Calu3 (cell line): ENCODE measurements around the gene CCER1. TPM values are rescaled to one million over a fixed set of nuclear protein-coding genes. Genes with fewer than 3 reads are reported as not detected.

Experiments
- BruUV-seq: library from RNA; stranded (reverse); fragments of 400-500 nt; replicated peaks from 2 replicates; lab custom pipeline; 2021; lab: Mats Ljungman, UMichigan
- CTCF ChIA-PET: fragments of 300-600 bp; sonication (Branson Sonifier 250); formaldehyde crosslinking; loops from one replicate; lab custom pipeline; 2022; ENCODE audit warnings: antibody characterized with exemption; lab: Charles Lee
- DNase-seq: peaks from one replicate; pipeline ENCODE4 v3.0.0; 2022
- H3K27ac Mint-ChIP-seq: one replicate; pipeline ENCODE4 v1.8.0; 2022; ENCODE audit warnings: mixed read lengths; ENCODE audit not compliant: unreplicated experiment
- H3K27me3 Mint-ChIP-seq: one replicate; pipeline ENCODE4 v1.8.0; 2022; ENCODE audit warnings: mixed read lengths; ENCODE audit not compliant: unreplicated experiment
- H3K36me3 Mint-ChIP-seq: one replicate; pipeline ENCODE4 v1.8.0; 2022; ENCODE audit warnings: mild to moderate bottlenecking, moderate library complexity, mixed read lengths; ENCODE audit not compliant: insufficient read depth, unreplicated experiment
- H3K4me1 Mint-ChIP-seq: one replicate; pipeline ENCODE4 v1.8.0; 2022; ENCODE audit warnings: mild to moderate bottlenecking, low read depth, mixed read lengths; ENCODE audit not compliant: unreplicated experiment
- H3K4me3 Mint-ChIP-seq: one replicate; pipeline ENCODE4 v1.8.0; 2022; ENCODE audit warnings: mild to moderate bottlenecking, low read depth, moderate library complexity, mixed read lengths; ENCODE audit not compliant: unreplicated experiment
- H3K9me3 Mint-ChIP-seq: one replicate; pipeline ENCODE4 v1.8.0; 2022; ENCODE audit warnings: low read depth, mixed read lengths; ENCODE audit not compliant: unreplicated experiment
- CTCF ChIP-seq: fragments of 200-600 bp; IDR thresholded peaks from one replicate; pipeline ENCODE4 v1.8.0; 2022; ENCODE audit warnings: antibody characterized with exemption; ENCODE audit not compliant: unreplicated experiment
- intact Hi-C: fragments of 100-400 bp; cut with micrococcal nuclease; formaldehyde crosslinking; loops from one replicate; pipeline ENCODE4 v1.10.0; 2022; ENCODE audit not compliant: unreplicated experiment
- total RNA-seq: library from RNA; stranded (reverse); gene quantifications from 2 replicates; pipeline ENCODE4 v1.2.3, GENCODE V29; 2022

The CCER1 gene
- total RNA-seq, 1 experiment from 2014 or later = not detected

- Mint-ChIP-seq H3K36me3 (no peaks in the 10 kb centered on the region), H3K4me3 (no peak overlapping the region), H3K9me3 (peaks cover under 1% of the 10 kb centered on the region), H3K27me3 (no peaks in the 10 kb centered on the region), H3K27ac (no peak overlapping the region), H3K4me1 (no peaks in the 10 kb centered on the region)
- intact Hi-C loops = no loop called here
- no TSS peak for BruUV-seq
- no peak for DNase-seq
- no peak for TF ChIP-seq CTCF
- CTCF ChIA-PET = no interaction called here
Measured at GRCh38 chr12:90921536-90921935, 33.4 kb downstream of the CCER1 start.

- Mint-ChIP-seq H3K27me3 (no peaks in the 10 kb centered on the region), H3K27ac (no peak overlapping the region), H3K9me3 (no peaks in the 10 kb centered on the region), H3K4me3 (no peak overlapping the region), H3K4me1 (no peaks in the 10 kb centered on the region), H3K36me3 (no peaks in the 10 kb centered on the region)
- CTCF ChIA-PET = no interaction called here
- BruUV-seq = no TSS peak
- no peak for TF ChIP-seq CTCF
- DNase-seq = no peak
- intact Hi-C loops = no loop called here
Measured at GRCh38 chr12:90920222-90920621, 34.8 kb downstream of the CCER1 start.

GRCh38 chr12:90917431-90917830 is 37.5 kb downstream of the CCER1 start:
- CTCF ChIA-PET = no interaction called here
- no peak for DNase-seq
- no TSS peak for BruUV-seq
- intact Hi-C loops = no loop called here
- Mint-ChIP-seq H3K27me3 (no peaks in the 10 kb centered on the region), H3K36me3 (no peaks in the 10 kb centered on the region), H3K27ac (no peak overlapping the region), H3K4me3 (no peak overlapping the region), H3K9me3 (peaks cover 7% of the 10 kb centered on the region), H3K4me1 (no peaks in the 10 kb centered on the region)
- no peak for TF ChIP-seq CTCF

- intact Hi-C loops = no loop called here
- BruUV-seq = no TSS peak
- no peak overlapping the region for H3K27ac Mint-ChIP-seq
- H3K36me3 Mint-ChIP-seq = no peaks in the 10 kb centered on the region
- CTCF ChIA-PET = no interaction called here
- no peaks in the 10 kb centered on the region for H3K4me1 Mint-ChIP-seq
- H3K27me3 Mint-ChIP-seq = no peaks in the 10 kb centered on the region
- no peak overlapping the region for H3K4me3 Mint-ChIP-seq
- peaks cover 7% of the 10 kb centered on the region for H3K9me3 Mint-ChIP-seq
- no peak for TF ChIP-seq CTCF
- no peak for DNase-seq
Measured at GRCh38 chr12:90916516-90916915, 38.5 kb downstream of the CCER1 start.

- intact Hi-C loops = no loop called here
- no TSS peak for BruUV-seq
- CTCF ChIA-PET = no interaction called here
- Mint-ChIP-seq H3K4me3 (no peak overlapping the region), H3K4me1 (no peaks in the 10 kb centered on the region), H3K27me3 (no peaks in the 10 kb centered on the region), H3K36me3 (no peaks in the 10 kb centered on the region), H3K27ac (no peak overlapping the region), H3K9me3 (peaks cover 7% of the 10 kb centered on the region)
- no peak for TF ChIP-seq CTCF
- no peak for DNase-seq
Measured at GRCh38 chr12:90915353-90915752, 39.6 kb downstream of the CCER1 start.
